ENCODE data around the gene ATP2B2.

ATP2B2 gene

GRCh38 chr3:10428406-10429091 is 76.8 kb downstream of the ATP2B2 start:
- no CpG with 5 or more reads among the region's 12 CpGs for WGBS (ENCODE audit: insufficient coverage, insufficient read length)
- H3K4me1 ChIP-seq (ENCODE audit: control insufficient read depth, insufficient read depth, low read length) = no peaks in the 10 kb centered on the region
- H3K27ac ChIP-seq (ENCODE audit: low read length) = no peak overlapping the region
- H3K27me3 ChIP-seq (ENCODE audit: control insufficient read depth, insufficient read depth, low read length) = no peaks in the 10 kb centered on the region
- no peak overlapping the region for H3K4me3 ChIP-seq (ENCODE audit: low read length)
- no peaks in the 10 kb centered on the region for H3K36me3 ChIP-seq (ENCODE audit: control insufficient read depth, insufficient read depth, low read length)
- no peaks in the 10 kb centered on the region for H3K9me3 ChIP-seq (ENCODE audit: control insufficient read depth, insufficient read depth, low read length)
- DNase-seq (ENCODE audit: low read depth, low spot score) = no peak

- Histone ChIP-seq H3K4me1 (ENCODE audit: control insufficient read depth, insufficient read depth, low read length) (no peaks in the 10 kb centered on the region), H3K27me3 (ENCODE audit: control insufficient read depth, insufficient read depth, low read length) (no peaks in the 10 kb centered on the region), H3K4me3 (ENCODE audit: low read length) (no peak overlapping the region), H3K36me3 (ENCODE audit: control insufficient read depth, insufficient read depth, low read length) (no peaks in the 10 kb centered on the region), H3K9me3 (ENCODE audit: control insufficient read depth, insufficient read depth, low read length) (no peaks in the 10 kb centered on the region), H3K27ac (ENCODE audit: low read length) (no peak overlapping the region)
- no CpG with 5 or more reads among the region's 15 CpGs for WGBS (ENCODE audit: insufficient coverage, insufficient read length)
- DNase-seq (ENCODE audit: low read depth, low spot score) = no peak
Measured at GRCh38 chr3:10426346-10427220, 78.8 kb downstream of the ATP2B2 start.

- Histone ChIP-seq H3K4me3 (ENCODE audit: low read length) (no peak overlapping the region), H3K27me3 (ENCODE audit: control insufficient read depth, insufficient read depth, low read length) (no peaks in the 10 kb centered on the region), H3K9me3 (ENCODE audit: control insufficient read depth, insufficient read depth, low read length) (no peaks in the 10 kb centered on the region), H3K36me3 (ENCODE audit: control insufficient read depth, insufficient read depth, low read length) (no peaks in the 10 kb centered on the region), H3K27ac (ENCODE audit: low read length) (no peak overlapping the region), H3K4me1 (ENCODE audit: control insufficient read depth, insufficient read depth, low read length) (no peaks in the 10 kb centered on the region)
- no CpG with 5 or more reads among the region's 14 CpGs for WGBS (ENCODE audit: insufficient coverage, insufficient read length)
- DNase-seq (ENCODE audit: low read depth, low spot score) = peak; percentile 25
Measured at GRCh38 chr3:10423171-10423882, 82.1 kb downstream of the ATP2B2 start.

- Histone ChIP-seq H3K9me3 (ENCODE audit: control insufficient read depth, insufficient read depth, low read length) (no peaks in the 10 kb centered on the region), H3K36me3 (ENCODE audit: control insufficient read depth, insufficient read depth, low read length) (no peaks in the 10 kb centered on the region), H3K27ac (ENCODE audit: low read length) (no peak overlapping the region), H3K4me1 (ENCODE audit: control insufficient read depth, insufficient read depth, low read length) (no peaks in the 10 kb centered on the region), H3K27me3 (ENCODE audit: control insufficient read depth, insufficient read depth, low read length) (no peaks in the 10 kb centered on the region), H3K4me3 (ENCODE audit: low read length) (no peak overlapping the region)
- no peak for DNase-seq (ENCODE audit: low read depth, low spot score)
- WGBS (ENCODE audit: insufficient coverage, insufficient read length) = no CpG with 5 or more reads among the region's 5 CpGs
Measured at GRCh38 chr3:10421996-10422395, 83.4 kb downstream of the ATP2B2 start.

- Histone ChIP-seq H3K27ac (ENCODE audit: low read length) (no peak overlapping the region), H3K4me3 (ENCODE audit: low read length) (no peak overlapping the region), H3K4me1 (ENCODE audit: control insufficient read depth, insufficient read depth, low read length) (no peaks in the 10 kb centered on the region), H3K36me3 (ENCODE audit: control insufficient read depth, insufficient read depth, low read length) (no peaks in the 10 kb centered on the region), H3K27me3 (ENCODE audit: control insufficient read depth, insufficient read depth, low read length) (no peaks in the 10 kb centered on the region), H3K9me3 (ENCODE audit: control insufficient read depth, insufficient read depth, low read length) (no peaks in the 10 kb centered on the region)
- WGBS (ENCODE audit: insufficient coverage, insufficient read length) = no CpG with 5 or more reads among the region's 6 CpGs
- no peak for DNase-seq (ENCODE audit: low read depth, low spot score)
Measured at GRCh38 chr3:10420745-10421475, 84.5 kb downstream of the ATP2B2 start.

GRCh38 chr3:10419637-10420232 is 85.7 kb downstream of the ATP2B2 start:
- WGBS (ENCODE audit: insufficient coverage, insufficient read length) = no CpG with 5 or more reads among the region's 11 CpGs
- Histone ChIP-seq H3K4me3 (ENCODE audit: low read length) (no peak overlapping the region), H3K9me3 (ENCODE audit: control insufficient read depth, insufficient read depth, low read length) (no peaks in the 10 kb centered on the region), H3K4me1 (ENCODE audit: control insufficient read depth, insufficient read depth, low read length) (no peaks in the 10 kb centered on the region), H3K27me3 (ENCODE audit: control insufficient read depth, insufficient read depth, low read length) (no peaks in the 10 kb centered on the region), H3K27ac (ENCODE audit: low read length) (no peak overlapping the region), H3K36me3 (ENCODE audit: control insufficient read depth, insufficient read depth, low read length) (no peaks in the 10 kb centered on the region)
- no peak for DNase-seq (ENCODE audit: low read depth, low spot score)

GRCh38 chr3:10417847-10418246 is 87.5 kb downstream of the ATP2B2 start:
- Histone ChIP-seq H3K4me3 (ENCODE audit: low read length) (no peak overlapping the region), H3K27me3 (ENCODE audit: control insufficient read depth, insufficient read depth, low read length) (no peaks in the 10 kb centered on the region), H3K27ac (ENCODE audit: low read length) (no peak overlapping the region), H3K4me1 (ENCODE audit: control insufficient read depth, insufficient read depth, low read length) (no peaks in the 10 kb centered on the region), H3K36me3 (ENCODE audit: control insufficient read depth, insufficient read depth, low read length) (no peaks in the 10 kb centered on the region), H3K9me3 (ENCODE audit: control insufficient read depth, insufficient read depth, low read length) (no peaks in the 10 kb centered on the region)
- DNase-seq (ENCODE audit: low read depth, low spot score) = no peak
- no CpG with 5 or more reads among the region's 2 CpGs for WGBS (ENCODE audit: insufficient coverage, insufficient read length)

GRCh38 chr3:10416730-10417300 is 88.6 kb downstream of the ATP2B2 start:
- Histone ChIP-seq H3K36me3 (ENCODE audit: control insufficient read depth, insufficient read depth, low read length) (no peaks in the 10 kb centered on the region), H3K27me3 (ENCODE audit: control insufficient read depth, insufficient read depth, low read length) (no peaks in the 10 kb centered on the region), H3K4me1 (ENCODE audit: control insufficient read depth, insufficient read depth, low read length) (no peaks in the 10 kb centered on the region), H3K9me3 (ENCODE audit: control insufficient read depth, insufficient read depth, low read length) (no peaks in the 10 kb centered on the region), H3K4me3 (ENCODE audit: low read length) (no peak overlapping the region), H3K27ac (ENCODE audit: low read length) (no peak overlapping the region)
- no CpG with 5 or more reads among the region's 19 CpGs for WGBS (ENCODE audit: insufficient coverage, insufficient read length)
- no peak for DNase-seq (ENCODE audit: low read depth, low spot score)

- no peak for DNase-seq (ENCODE audit: low read depth, low spot score)
- H3K9me3 ChIP-seq (ENCODE audit: control insufficient read depth, insufficient read depth, low read length) = no peaks in the 10 kb centered on the region
- no peak overlapping the region for H3K4me3 ChIP-seq (ENCODE audit: low read length)
- no peaks in the 10 kb centered on the region for H3K27me3 ChIP-seq (ENCODE audit: control insufficient read depth, insufficient read depth, low read length)
- H3K4me1 ChIP-seq (ENCODE audit: control insufficient read depth, insufficient read depth, low read length) = no peaks in the 10 kb centered on the region
- no CpG with 5 or more reads among the region's 4 CpGs for WGBS (ENCODE audit: insufficient coverage, insufficient read length)
- H3K36me3 ChIP-seq (ENCODE audit: control insufficient read depth, insufficient read depth, low read length) = no peaks in the 10 kb centered on the region
- H3K27ac ChIP-seq (ENCODE audit: low read length) = no peak overlapping the region
Measured at GRCh38 chr3:10413041-10413440, 92.3 kb downstream of the ATP2B2 start.

Data from iPS DF 6.9 (cell line).